Esophagus muscularis mucosa (tissue), 4 donors: ENCODE data around the gene ATAD1.

ENCODE experiments used
- EP300 ChIP-seq: sonication (generic); formaldehyde crosslinking; IDR thresholded peaks from one replicate; pipeline ENCODE4 v1.6.1; 2017; ENCODE audit warnings: antibody characterized with exemption
- POLR2A ChIP-seq: fragments of 450-650 bp; IDR thresholded peaks from one replicate; pipeline ENCODE4 v1.6.1; 2017; ENCODE audit warnings: antibody characterized with exemption, moderate library complexity, mild to moderate bottlenecking, low read depth
- POLR2AphosphoS5 ChIP-seq, 2 donors: sonication (generic); formaldehyde crosslinking; IDR thresholded peaks; one replicate each; pipeline ENCODE4 v1.6.1; 2017; ENCODE audit warnings: antibody characterized with exemption in 2 of 2
- TF ChIP-seq, protein P1 (sequence below), 3 experiments: fragments of 200-600 bp in 2 of 3; fragments of 450-650 bp in 1 of 3; sonication (generic) in 2 of 3; IDR thresholded peaks; one replicate each; pipeline ENCODE4 v1.5.1; 2017 to 2019; ENCODE audit warnings: antibody characterized with exemption in 3 of 3, mild to moderate bottlenecking in 2 of 3, moderate library complexity in 1 of 3

DNA sequence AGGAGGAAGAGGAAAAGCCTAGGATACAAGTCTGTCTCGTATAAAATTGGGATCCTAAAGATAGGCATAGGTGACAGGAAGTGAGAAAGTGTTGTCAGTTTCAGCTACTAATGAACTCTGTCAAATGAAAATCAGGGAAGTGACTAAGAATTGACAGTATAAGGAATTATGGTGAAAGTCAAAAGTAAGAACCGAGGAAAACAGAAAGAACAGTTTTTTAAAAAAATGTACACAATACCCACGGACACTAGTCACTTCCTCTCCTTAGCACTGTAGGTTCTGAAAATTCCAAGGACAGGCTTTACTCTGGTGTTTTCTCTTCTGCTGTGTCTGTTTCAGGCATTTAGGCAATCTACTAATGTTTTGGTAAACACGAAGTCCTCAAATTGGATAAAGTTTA lies 42.3 kb downstream of the ATAD1 start:
- no peak for TF ChIP-seq EP300
- TF ChIP-seq, protein P1, sequence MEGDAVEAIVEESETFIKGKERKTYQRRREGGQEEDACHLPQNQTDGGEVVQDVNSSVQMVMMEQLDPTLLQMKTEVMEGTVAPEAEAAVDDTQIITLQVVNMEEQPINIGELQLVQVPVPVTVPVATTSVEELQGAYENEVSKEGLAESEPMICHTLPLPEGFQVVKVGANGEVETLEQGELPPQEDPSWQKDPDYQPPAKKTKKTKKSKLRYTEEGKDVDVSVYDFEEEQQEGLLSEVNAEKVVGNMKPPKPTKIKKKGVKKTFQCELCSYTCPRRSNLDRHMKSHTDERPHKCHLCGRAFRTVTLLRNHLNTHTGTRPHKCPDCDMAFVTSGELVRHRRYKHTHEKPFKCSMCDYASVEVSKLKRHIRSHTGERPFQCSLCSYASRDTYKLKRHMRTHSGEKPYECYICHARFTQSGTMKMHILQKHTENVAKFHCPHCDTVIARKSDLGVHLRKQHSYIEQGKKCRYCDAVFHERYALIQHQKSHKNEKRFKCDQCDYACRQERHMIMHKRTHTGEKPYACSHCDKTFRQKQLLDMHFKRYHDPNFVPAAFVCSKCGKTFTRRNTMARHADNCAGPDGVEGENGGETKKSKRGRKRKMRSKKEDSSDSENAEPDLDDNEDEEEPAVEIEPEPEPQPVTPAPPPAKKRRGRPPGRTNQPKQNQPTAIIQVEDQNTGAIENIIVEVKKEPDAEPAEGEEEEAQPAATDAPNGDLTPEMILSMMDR (IDR thresholded peaks at IDR 0.05): no peak
- TF ChIP-seq POLR2A: no peak
- no peak for TF ChIP-seq POLR2AphosphoS5 (IDR thresholded peaks at IDR 0.05)
